Stimulated activated CD8-positive, alpha-beta memory T cell treated with anti-CD3 and anti-CD28 coated beads, Interleukin-7, amount 100 ng/mL, for 1 hour (primary cell): Measurements from ENCODE around the gene OIT3.
"Not testable (repeated sequence)": the region's sequence is repeated elsewhere in the genome, so short reads cannot be mapped to it uniquely, and the experiment has no call there.

Experiments used
- DNase-seq, 2 donors: peaks; one replicate each; pipeline ENCODE4 v3.0.0-alpha.2; 2020; ENCODE audit warnings: low read depth in 2 of 2

The OIT3 gene

DNA sequence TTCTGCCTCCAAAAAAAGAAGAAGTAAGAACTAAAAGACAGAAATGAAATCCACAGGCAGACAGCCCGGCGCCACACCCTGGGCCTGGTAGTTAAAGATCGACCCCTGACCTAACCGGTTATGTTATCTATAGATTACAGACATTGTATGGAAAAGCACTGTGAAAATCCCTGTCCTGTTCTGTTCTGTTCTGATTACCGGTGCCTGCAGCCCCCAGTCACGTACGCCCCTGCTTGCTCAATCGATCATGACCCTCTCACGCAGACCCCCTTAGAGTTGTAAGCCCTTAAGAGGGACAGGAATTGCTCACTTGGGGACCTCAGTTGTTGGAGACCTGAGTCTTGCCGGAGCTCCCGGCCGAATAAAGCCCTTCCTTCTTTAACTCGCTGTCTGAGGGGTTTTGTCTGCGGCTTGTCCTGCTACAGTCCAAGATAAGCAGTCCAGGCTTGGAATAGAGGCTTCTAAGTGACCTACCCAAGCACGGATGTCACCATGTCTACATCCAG, 10.5 kb downstream of the OIT3 start:
- not testable (repeated sequence) for DNase-seq

DNA sequence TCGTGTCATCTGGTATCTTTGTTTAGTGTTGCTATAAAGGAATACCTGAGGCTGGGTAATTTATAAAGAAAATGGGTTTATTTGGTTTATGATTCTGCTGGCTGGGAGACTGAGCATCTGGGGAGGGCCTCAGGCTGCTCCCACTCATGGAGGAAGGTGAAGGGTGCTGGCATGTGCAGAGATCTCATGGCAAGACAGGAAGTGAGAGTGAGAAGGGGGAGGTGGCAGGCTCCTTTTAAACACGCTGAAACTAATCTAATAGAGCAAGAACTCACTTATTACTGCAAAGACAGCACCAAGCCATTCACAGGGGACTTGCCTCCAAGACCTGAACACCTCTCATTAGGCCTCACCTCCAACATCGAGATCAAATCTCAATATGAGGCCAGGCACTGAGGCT, 11.3 kb downstream of the OIT3 start:
- DNase-seq: no peak

DNA sequence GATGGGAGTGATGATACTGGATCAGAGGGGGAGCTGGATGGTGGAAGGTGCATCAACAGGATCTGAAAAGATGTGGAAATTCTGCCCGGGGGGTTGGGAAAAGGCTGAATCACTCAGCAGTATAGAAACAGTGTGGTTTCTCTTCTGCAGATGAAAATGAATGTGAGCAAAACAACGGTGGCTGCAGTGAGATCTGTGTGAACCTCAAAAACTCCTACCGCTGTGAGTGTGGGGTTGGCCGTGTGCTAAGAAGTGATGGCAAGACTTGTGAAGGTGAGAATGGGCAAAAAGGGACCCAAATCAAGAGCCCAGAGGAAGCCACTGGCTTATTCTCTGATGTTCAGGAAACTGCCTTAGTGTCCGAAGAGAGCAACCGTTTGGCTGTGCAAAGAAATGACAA, 12.9 kb downstream of the OIT3 start:
- DNase-seq: no peak

DNA sequence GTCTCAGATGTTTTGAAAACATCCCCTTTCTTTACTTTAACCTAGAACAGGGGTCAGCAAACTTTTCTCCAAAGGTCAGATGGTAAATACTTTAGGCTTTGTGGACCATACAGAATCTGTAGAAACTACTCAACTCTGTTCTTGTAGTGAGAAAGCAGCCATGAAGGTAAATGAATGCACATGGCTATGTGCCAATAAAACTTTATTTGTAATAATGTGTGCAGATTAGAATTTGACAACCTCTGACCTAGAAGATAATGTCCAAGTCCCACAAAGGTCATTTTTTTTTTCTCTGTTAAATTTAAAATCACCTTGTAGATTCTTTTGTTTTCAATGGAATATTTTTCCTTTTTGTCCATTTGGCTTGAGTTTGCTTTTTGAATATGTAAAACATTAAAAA, 17.2 kb downstream of the OIT3 start:
- no peak for DNase-seq

DNA sequence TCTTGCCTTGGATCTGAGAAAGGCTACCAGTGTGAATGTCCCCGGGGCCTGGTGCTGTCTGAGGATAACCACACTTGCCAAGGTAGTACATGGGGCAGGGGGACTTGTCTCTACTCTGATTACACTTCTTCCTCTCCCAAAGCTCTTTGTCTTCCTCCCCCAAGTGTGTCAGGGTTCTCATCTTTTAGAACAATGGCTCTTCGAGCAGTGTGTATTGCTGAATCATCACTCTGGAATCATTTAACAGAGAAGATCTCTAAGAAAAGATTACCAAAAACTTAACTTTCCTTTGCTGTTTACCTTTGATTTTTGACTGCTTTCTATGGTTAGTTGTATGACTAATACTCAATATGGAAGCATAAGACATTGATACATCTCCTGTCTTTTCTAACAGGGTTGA, 18.2 kb downstream of the OIT3 start:
- DNase-seq: no peak

DNA sequence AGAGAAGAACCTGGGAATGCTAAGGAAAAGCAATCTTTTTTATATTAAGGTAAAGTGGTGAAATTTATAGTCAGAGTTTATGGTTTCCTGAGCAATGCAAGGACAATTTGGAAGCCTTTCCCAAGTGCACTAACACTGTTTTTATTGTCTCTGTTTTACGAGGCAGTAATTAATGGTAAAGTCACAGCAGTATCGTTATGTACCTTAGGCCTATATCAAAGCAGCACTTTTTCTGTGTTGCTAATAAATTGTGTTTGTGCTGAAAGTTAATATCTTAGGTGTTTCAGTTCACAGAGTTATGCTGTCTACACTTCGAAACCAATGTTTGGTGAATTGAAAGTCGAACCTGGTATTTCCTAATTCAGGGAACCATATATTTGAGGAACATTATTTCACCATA, 19.2 kb downstream of the OIT3 start:
- no peak for DNase-seq

DNA sequence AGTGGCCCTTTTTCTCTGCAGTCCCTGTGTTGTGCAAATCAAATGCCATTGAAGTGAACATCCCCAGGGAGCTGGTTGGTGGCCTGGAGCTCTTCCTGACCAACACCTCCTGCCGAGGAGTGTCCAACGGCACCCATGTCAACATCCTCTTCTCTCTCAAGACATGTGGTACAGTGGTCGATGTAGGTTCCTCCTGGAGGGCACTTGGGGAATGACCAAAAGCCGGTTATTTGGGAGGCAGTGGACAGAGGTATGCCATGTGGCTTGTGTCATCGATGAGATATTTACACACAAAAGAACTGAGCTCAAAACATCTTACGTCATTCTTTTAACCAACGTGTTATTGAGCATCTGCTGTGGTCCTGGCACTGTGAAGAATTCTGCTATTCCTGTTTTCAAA, 19.7 kb downstream of the OIT3 start:
- DNase-seq: no peak

DNA sequence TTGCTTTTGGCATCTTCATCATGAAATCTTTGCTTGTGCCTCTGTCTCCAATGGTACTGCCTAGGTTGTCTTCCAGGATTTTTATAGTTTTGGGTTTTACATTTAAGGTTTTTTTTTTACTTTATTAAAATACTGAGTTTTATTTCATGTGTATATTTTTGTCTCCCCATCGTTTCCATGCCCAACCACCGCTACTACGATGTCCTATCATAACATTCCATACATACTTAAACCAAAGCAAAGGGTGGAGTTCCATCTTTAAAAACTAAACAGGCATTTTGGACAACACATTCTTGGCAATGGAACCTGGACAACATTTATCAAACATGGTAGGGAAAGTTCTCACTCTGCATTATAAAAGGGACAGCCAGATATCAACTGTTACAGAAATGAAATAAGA, 23.7 kb downstream of the OIT3 start:
- not testable (repeated sequence) for DNase-seq

DNA sequence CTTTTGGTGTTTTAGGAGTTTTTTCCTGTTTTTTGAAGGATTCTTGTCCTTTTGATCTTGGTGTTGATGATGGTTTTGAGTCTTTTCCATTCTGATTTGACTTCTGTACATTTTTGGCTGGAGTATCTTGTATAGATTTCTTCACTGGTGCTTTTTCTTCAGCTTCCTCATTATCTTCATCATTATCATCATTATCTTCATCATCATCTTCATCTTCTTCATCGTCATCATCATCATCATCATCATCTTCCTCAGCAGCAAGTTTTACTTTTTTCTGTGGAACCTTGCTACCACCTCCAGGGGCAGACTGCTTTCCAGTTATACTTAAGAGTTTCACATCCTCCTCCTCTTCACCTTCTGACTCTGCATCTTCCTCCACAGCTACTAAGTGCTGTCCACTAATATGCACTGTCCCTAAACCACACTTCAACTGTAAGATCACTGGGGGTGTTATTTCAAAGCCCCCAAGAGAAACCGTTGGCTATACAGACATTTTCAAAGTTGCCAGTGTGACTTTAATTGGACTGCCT, 24.3 kb downstream of the OIT3 start:
- DNase-seq: not testable (repeated sequence)

DNA sequence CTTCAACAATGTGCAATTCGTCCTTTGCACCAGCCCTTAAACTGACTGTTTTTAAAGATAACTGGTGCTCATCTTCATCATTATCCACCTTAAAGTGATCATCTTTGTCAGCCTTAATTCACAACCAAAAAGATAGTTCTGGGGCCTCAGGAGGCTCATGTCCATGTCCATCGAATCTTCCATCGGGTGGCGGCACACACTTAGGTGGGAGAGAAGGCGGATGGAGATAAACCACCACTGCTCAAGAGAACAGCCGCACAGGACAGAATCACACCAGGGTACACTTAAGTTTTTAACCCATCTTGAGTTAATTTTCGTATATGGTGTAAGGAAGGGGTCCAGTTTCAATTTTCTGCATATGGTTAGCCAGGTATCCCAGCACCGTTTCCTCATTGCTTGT, 24.8 kb downstream of the OIT3 start:
- DNase-seq: no peak

DNA sequence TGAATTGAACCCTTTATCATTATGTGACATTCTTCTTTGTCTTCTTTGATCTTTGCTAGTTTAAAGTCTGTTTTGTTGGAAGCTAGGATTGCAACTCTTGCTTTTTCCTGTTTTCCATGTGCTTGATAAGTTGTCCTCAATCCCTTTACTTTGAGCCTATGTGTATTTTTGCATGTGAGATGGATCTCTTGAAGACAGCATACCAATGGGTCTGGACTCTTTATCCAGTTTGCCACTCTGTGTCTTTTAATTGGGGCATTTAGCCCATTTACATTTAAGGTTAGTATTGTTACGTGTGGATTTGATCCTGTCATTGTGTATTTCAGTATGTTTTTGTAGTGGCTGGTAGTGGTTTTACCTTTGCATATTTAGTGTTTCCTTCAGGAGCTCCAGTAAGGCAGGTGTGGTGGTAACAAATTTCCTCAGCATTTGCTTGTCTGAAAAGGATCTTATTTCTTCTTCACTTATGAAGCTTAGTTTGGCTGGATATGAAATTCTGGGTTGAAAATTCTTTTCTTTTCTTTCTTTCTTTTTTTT, 27.7 kb downstream of the OIT3 start:
- DNase-seq: not testable (repeated sequence)

DNA sequence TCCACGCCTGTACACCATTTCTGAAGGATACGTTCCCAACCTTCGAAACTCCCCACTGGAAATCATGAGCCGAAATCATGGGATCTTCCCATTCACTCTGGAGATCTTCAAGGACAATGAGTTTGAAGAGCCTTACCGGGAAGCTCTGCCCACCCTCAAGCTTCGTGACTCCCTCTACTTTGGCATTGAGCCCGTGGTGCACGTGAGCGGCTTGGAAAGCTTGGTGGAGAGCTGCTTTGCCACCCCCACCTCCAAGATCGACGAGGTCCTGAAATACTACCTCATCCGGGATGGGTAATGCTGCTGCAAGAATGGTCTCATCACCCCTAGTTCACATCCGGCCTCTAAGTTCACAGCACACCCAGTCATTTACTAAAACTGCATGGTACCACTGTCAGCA, 30.8 kb downstream of the OIT3 start:
- no peak for DNase-seq

DNA sequence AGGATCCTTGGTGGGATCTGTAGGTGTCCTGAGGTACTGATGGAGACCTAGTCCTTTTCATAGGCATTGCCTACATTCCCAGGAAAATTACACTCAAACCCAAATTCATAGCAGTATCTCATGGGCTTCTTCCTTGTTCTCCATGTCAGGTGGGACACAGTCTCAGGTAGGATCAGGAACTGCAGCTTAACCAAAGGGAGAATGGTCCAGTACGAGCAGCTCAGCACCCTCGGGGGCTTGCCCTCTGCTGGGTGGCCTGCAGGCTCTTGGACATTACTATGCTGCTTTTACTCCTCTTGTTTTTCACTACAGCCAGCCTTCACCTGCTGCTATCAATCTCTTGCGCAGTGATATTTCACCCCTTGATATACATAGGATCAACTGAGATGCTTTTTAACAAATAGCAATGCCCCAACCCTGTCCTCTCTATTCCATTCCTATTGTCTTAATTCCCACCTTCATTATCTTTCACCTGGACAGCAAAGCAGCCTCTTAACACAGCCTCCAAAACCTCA, 32.5 kb downstream of the OIT3 start:
- DNase-seq: no peak

DNA sequence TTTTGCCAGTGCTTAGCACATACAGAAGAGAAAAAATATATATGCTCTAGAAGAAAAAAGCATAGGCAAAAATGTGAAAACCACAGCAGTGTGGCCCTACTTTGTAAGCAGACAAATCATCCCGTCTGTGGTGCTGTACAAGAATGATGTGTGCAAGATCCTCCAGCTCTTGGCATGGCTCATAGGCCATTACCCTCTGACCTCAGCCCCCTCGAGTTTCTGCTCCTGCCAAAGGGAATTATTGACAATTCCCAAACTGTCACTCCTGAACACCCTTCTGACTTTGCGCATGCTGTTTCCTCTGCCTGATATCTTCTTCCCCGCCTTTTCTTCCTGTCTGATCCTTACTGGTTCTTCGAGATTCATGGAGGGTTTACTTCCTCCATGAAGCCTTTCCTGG, 33.9 kb downstream of the OIT3 start:
- no peak for DNase-seq

DNA sequence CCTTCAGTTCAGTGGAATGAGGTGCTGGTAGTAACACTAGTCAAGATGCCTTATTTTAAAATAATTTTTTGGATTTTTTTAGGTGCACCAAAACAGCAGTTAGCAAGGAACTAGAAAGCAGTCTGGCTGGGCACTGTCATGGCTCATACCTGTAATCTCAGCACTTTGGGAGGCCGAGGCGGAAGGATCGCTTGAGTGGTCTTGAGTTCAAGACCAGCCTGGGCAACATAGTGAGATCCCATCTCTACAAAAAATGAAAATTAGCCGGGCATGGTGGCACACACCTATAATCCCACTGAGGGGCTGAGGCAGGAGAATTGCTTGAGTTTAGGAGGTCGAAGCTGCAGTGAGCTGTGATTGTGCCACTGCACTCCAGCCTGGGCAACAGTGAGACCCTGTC, 35.3 kb downstream of the OIT3 start:
- no peak for DNase-seq

DNA sequence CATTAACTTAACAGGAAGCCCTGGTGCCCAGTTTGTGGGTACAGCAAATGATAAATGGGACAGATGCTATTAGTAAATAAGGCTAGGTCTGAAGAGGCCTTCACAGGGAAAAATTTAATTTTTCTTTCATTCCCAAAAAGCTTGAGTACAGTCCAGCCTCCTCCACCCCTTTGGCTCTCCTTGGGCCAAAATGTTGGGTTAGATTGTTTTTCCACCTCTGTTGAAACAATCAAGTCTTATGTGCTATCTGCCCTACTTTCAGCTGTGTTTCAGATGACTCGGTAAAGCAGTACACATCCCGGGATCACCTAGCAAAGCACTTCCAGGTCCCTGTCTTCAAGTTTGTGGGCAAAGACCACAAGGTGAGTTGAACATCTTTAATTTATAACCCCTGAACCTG, 36.7 kb downstream of the OIT3 start:
- DNase-seq: no peak

DNA sequence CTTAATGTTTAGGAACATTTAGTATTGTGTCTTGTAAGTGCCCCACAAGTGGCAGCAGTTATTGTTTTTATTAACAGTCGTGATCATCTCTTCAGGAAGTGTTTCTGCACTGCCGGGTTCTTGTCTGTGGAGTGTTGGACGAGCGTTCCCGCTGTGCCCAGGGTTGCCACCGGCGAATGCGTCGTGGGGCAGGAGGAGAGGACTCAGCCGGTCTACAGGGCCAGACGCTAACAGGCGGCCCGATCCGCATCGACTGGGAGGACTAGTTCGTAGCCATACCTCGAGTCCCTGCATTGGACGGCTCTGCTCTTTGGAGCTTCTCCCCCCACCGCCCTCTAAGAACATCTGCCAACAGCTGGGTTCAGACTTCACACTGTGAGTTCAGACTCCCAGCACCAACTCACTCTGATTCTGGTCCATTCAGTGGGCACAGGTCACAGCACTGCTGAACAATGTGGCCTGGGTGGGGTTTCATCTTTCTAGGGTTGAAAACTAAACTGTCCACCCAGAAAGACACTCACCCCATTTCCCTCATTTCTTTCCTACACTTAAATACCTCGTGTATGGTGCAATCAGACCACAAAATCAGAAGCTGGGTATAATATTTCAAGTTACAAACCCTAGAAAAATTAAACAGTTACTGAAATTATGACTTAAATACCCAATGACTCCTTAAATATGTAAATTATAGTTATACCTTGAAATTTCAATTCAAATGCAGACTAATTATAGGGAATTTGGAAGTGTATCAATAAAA, 38.9 kb downstream of the OIT3 start:
- DNase-seq: no peak

DNA sequence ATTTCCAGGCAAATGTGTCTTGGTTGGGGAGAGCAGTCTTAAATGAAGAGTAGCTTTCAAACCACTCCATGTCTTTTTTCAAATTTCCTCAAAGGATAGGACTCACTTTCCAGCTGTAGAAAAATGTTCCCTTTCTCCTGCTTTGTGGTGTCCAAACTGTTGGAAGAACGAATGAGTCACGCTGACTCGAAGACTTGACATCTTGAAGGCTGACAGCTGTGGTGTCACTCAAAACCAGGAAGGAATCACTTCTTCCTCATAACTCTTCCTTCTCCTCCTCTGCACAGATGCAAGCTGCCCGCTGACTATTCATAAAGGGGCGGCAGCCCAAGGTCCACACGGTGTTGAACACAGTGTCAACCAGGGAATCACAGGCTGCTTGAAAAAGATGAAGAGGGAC, 41.8 kb downstream of the OIT3 start:
- DNase-seq: no peak

DNA sequence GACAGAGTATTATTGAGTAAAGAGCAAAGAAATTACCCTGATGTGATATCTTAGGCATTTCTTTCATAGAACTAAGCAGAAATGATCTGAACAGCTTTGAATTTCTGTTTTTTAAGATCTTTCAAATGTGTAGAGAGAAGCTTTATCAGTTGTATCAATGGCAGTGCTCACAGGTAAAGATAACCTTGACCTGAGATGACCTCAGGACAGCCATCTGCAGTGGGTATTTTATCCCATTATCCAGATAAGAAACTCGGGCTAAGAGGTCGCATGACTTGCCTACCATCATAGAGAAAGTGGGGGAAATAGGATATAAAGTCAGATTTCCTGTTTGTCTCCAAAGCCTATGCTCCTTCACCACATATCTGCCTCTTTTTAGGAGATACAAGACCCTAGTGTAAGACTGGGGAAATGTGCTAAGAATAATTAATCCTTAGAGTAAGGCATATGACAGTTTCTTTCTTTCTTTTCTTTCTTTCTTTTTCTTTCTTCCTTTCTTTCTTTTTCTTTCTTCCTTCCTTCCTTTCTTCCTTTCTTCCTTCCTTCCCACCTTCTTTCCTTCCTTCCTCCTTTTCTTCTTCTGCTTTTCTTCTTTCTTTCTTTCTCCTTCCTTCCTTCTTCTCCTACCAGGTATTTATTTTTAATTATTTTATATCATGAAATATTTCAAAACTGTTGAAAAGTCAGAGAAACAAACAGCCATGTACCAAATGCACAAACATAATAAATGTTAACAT, 50.1 kb downstream of the OIT3 start:
- no peak for DNase-seq

DNA sequence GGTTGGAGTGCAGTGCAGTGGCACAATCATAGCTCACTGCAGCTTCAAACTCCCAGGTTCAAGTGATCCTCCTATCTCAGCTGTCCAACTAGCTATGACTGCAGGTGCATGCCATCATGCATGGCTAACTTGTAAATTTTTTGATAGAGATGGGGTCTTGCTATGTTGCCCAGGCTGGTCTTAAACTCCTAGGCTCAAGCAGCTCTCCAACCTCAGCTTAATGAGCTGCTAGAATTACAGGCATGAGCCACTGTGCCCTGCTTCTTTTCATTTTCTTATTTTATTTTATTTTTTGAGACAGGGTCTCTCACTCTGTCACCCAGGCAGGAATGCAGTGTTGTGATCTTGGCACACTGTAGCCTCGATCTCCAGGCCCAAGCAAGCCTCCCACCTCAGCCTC, 53.4 kb downstream of the OIT3 start:
- DNase-seq: no peak

DNA sequence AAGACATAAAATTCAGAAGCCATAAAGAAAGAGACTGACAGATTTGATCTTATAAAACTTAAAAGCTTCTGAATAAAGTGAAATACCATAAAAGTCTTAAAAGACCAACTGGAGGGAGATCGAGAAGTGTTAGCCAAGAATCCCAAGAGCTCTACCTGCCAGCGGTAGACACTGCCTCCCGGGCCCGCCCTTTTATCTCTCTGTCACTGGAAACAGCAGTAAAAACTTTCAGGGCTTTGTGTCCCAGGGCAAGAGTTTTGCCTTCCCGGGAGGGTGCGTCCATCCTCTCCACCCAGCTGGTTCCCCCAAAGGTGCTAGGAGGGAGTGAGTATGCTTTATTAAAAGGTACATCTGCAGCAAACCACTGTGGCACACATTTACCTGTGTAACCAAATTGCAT, 55.2 kb downstream of the OIT3 start:
- no peak for DNase-seq

DNA sequence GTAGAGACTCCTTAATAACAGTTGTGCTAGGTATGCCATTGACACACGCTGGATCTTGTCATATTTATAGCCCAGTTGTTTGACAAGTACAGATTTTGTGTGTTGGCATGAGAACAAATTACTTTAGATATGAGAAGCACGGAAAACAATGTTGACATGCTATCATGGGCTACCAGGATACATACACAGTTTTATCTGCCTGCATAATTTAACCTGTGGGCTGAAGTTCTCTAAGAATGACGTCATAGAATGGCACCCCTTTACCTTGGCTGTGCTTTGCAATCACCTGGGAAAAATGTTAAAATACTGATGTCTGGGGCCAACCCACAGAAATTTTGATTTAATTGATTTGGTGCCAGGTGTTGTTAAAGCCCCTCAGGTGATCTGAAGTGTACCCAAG, 58.2 kb downstream of the OIT3 start:
- no peak for DNase-seq

DNA sequence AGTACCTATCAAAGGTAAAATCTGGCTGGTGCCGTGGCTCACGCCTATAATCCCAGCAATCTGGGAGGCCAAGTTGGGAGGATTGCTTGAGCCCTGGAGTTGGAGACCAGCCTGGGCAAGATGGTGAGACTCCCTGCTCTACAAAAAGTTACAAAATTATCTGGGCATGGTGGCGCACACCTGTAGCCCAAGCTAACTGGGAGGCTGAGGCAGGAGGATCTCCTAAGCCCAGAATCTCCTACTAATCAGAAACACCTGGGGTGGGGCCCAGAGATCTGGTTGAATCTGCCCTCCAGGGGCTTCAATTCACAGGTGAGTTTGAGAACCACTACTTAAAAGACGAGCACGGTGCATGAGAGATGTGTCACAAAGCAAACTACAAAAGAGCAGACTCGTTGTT, 58.6 kb downstream of the OIT3 start:
- no peak for DNase-seq
